Liver (tissue), 3 donors: ENCODE data around the gene PLEKHA5.

ENCODE experiments used
- CTCF ChIP-seq: fragments of 150-350 bp; IDR thresholded peaks from 2 replicates; pipeline ENCODE4 v1.5.1; 2017; ENCODE audit warnings: improper control_type of control experiment, low read depth, low read length; ENCODE audit not compliant: missing input control
- SP1 ChIP-seq: IDR thresholded peaks from 2 replicates; pipeline ENCODE4 v1.6.1; 2018; ENCODE audit warnings: antibody characterized with exemption, mild to moderate bottlenecking
- ZBTB33 ChIP-seq: IDR thresholded peaks from 2 replicates; pipeline ENCODE4 v1.6.1; 2016; ENCODE audit warnings: antibody characterized with exemption
- donor health status: healthy.
- donor health status: healthy.

GRCh38 chr12:19302100-19302640 is 172.6 kb downstream of the PLEKHA5 start:
- TF ChIP-seq SP1 = no peak
- TF ChIP-seq CTCF = no peak
- no peak for TF ChIP-seq ZBTB33
